GM18520 (cell line): Measurements from ENCODE around the gene SLC6A9.

Experiments used
- ATAC-seq: cut with Tn5 transposase; IDR thresholded peaks from one replicate; pipeline ENCODE4 v1.9.1; 2021; ENCODE audit not compliant: unreplicated experiment

SLC6A9 gene

DNA sequence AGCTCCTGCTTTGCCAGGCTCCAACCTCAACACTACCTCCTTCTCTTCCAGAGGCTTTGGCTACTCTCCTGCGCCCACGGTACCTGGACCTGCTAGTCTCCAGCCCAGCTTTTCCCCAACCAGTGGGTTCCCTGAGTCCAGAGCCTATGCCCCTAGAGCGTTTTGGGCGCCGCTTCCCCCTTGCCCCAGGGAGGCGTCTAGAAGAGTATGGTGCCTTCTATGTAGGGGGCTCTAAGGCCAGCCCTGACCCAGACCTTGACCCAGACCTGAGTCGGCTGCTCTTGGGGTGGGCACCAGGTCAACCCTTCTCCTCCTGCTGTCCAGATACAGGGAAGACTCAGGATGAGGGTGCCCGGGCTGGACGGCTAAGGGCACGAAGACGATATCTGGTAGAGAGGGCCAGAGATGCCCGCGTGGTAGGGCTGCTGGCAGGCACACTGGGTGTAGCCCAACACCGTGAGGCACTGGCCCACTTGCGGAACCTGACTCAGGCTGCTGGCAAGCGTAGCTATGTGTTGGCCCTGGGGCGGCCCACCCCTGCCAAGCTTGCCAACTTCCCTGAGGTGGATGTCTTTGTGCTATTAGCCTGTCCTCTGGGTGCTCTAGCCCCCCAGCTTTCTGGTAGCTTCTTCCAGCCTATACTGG lies 59.8 kb downstream of the SLC6A9 start:
- no peak for ATAC-seq

DNA sequence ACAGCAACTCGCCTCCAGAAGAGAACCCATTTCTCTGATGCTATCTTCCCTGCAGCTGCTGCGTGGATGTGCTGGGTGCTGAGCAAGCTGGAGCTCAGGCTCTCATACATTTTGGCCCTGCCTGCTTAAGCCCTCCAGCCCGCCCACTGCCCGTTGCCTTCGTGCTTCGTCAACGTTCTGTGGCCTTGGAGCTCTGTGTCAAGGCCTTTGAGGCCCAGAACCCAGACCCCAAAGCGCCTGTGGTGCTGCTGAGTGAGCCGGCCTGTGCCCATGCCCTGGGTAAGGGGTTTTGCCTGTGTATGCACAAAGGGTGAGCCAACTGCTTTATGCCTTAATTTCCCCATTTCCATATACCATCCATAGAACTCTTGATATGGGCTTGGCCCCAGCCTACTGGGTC lies 60.4 kb downstream of the SLC6A9 start:
- ATAC-seq = no peak

DNA sequence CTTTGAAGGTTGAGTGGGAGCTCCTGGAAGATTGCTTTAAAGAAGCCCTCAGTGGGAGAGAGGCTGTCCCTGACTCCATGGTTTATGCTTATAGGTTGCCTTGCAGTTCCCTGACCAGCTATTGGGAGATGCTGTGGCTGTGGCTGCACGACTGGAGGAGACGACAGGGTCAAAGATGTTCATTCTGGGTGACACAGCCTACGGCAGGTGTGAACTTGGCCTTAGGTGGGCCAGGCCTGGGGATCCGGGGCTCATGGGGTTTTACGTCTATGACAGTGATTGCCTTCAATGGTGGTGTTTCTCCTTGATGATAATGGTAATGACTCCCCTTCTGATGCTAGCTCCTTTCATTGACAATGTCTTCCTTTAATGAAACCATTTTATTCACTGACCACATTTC lies 60.8 kb downstream of the SLC6A9 start:
- ATAC-seq = no peak

DNA sequence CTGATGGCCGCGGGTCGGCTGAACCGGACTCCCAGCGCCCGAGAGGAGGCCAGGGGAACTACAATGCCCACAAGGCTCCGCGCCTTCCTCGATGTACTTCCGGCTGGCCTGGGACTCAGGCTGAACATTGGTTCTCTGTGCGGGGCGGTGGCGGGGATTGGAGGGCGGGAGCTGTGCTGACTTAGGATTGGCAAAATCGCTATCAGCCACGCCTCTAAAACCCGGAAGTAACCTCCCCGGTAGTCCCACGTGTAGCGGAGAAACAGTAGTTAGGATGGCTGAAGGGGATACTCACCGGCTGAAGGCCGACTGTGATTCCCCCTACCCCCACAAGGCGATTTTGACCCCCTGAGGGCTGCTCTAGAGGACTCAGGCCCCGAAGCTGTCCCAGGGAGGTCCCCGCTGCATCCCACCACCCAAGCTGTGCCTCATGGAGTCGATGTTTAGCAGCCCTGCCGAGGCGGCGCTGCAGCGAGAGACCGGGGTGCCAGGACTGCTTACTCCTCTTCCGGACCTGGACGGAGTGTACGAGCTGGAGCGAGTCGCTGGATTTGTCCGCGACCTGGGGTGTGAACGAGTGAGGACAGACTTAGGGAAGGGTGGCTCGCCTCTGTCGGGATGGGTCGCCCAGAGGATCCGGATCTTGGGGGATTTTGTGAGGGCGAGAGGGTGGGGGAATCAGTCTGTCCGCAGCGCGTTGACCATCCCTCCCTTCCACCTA lies 61.4 kb downstream of the SLC6A9 start, which contains the start of gene DPH2:
Gene DPH2 (plus strand): TSS at position 265 of the 721 bp plus-strand sequence. CDS start 166 bp downstream, at position 431.
- peak; percentile 59 for ATAC-seq

DNA sequence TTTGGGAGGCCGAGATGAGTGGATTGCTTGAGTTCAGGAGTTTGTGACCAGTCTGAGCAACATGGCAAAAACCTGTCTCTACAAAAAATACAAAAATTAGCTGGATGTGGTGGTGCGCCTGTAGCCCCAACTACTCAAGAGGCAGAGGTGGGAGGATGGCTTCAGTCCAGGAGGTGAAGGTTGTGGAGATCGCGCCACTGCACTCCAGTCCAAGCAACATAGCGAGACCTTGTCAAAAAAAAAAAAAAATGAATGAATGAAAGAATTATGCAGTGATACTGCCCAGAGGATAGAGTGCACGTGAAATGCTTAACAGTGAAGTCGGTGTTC lies 61.9 kb downstream of the SLC6A9 start:
- ATAC-seq = no peak

DNA sequence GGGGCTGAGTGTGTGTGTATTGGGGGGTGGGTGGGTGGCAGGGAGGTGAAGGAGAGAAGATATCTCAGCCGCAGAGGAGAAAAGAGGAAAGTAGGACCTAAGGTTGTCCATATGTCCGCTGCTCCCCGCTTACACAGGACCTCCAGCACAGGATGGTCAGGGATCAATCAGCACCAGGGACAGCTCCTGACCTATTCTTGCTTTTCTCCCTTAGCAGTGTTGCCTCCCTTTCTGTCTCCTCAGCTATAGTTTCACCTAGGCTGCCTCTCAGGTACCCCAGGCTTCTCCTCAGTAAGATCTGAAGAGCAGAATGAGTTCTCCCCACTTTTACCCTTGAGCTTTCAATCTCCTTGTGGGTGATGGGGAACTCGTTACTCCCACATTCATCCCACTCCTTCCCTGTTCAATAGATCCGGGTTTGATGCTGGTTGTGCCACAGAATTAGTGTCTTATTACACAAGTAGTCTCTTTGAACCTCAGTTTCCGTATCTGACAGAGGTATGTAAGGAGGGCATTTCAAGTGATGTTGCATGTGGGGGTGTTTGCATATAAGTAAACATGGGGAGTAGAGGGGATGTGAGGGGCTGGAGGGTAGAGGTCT lies 62.8 kb downstream of the SLC6A9 start:
- ATAC-seq = no peak

DNA sequence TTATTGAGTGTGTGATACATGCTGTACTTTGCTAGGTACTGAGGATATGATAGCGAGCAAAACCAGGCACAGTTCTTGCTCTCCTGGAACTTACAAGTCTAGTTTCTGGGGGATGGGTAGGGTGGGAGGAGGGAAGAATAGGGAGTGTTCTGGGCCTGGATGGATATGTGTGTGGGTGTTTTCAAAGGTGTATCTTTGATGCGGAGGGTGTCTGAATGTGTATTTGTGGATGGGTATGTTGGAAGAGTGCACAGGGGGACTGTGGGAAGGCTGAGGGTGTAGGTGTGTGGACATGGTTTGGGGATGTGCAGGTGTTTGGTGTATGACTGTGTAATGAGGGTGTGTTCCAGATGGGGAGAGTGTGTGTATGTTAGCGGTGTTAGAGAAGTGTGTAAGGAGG lies 65.9 kb downstream of the SLC6A9 start:
- ATAC-seq = no peak

DNA sequence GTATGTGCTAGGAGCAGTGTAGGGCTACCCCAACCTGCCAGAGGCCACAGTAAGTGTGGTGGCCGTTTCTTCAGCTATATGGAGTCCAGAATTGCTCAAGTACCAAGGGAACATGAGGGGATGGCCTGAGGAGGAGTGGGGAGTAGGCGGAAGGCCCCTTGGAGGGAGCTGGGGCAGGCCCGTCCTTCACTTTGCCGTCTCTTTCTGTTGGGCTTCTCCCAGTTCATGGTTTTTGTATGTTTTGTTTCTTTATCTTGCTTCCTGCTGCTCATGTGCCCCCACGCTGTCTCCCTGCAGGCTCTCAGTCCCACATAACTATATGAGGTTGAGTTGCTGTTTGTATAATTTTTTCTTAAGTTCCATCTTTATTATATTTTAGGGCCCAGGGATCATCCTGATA lies 67.4 kb downstream of the SLC6A9 start:
- no peak for ATAC-seq

DNA sequence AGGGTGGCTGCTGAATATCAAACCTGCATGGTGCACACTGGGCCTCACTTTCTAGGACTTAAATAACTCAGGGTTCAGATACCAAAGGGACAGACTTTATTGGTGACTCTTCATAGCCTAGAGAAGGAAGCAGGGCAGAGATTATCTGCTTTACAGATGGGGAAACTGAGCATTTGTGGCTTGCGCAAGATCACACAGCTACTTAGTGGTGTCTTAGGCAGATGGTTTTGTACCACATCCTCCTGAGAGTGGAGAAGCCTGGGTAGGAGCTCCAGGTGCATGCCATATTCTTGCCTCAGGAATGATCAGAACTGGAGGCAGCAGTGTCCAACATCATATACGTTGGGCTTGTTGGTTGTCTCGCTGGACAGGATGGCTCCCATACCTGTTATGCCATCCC lies 68.3 kb downstream of the SLC6A9 start:
- no peak for ATAC-seq

DNA sequence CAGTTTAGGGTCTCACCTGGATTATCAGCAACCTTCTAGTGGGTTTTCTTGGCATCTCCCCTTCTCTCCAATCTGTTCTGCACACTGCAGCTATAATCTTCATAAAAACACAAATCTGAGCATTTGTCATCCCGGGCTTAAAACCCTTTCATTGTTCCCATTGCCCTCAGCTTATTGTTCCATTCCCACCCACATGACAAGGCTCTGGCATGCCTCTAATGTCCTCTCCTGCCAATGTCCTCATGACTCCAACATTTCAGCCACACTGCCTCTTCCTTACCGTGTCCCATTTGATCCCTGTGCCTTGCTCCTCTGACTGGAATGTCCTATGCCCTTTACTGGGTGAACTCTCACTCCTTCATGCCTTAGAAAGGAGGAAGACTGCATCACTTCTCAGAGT lies 68.9 kb downstream of the SLC6A9 start:
- no peak for ATAC-seq

DNA sequence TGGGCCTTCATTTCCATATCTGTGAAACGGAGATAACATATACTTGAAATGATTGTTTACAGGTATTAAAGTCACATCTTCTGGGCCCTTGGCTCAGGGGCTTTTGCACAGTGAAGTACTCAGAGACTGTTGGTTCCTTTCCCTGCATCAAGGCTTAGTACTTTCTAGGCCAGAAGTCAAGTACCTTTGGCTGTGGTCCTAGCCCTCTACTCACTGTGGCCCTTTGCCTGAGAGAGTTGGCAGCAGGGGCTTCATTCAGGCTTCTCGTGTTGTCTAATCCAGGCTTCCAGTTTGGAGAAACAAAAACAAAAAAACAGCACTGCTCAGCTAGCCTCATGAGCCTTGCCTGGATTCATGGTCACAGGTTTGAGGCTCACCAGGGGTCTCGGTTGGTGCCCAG lies 69.6 kb downstream of the SLC6A9 start:
- no peak for ATAC-seq

DNA sequence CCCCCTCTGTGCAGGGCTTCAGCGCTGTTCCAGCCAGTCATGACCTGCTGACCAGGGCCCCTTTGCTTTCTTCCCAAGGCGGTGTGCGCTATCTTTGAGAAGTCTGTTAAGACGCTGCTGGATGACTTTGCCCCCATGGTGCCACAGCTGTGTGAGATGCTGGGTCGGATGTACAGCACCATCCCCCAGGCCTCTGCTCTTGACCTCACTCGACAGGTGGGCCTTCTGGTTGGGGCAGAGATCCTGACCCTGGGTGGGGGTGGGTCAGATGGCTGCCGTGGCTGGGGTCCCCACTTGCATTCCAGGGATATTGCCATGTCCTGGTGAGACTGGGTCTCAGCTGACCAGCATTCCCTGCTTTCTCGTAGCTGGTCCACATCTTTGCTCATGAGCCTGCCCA lies 70.5 kb downstream of the SLC6A9 start:
- ATAC-seq = no peak

DNA sequence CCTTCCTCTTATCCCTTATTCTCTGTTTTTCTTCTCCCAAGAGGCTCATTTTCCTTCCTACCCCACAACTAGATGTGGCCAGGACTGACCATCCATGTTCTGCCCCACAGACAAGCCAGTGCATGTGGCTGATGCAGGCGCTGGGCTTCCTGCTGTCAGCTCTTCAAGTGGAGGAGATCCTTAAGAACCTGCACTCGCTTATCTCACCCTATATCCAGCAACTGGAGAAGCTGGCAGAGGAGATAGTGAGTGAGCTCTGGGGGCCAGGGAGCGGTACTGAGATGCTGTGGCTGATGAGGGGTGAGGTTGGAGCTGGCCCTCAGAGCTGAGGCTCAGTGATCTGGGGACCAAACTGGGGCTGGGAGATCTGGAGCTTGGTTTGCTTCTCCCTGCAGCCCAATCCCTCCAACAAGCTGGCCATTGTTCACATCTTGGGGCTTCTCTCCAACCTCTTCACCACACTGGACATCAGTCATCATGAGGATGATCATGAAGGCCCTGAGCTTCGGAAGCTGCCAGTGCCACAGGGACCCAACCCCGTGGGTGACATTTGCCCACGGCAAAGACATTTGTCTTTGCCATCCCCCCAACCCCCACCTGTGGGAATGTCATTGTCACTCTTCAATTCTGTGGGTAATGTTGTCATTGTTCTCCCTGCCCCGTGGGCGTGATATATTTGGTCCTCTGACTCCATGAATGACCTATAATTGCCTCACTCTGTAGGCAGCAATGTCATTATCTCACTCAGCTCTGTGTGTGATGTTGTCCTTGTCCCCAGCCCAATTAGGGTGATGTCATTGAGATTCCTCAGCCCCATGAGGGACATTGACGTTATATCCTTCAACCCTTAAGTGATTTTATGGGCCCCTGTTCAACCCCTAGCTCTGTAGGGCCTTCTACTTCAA lies 72.7 kb downstream of the SLC6A9 start:
- no peak for ATAC-seq

DNA sequence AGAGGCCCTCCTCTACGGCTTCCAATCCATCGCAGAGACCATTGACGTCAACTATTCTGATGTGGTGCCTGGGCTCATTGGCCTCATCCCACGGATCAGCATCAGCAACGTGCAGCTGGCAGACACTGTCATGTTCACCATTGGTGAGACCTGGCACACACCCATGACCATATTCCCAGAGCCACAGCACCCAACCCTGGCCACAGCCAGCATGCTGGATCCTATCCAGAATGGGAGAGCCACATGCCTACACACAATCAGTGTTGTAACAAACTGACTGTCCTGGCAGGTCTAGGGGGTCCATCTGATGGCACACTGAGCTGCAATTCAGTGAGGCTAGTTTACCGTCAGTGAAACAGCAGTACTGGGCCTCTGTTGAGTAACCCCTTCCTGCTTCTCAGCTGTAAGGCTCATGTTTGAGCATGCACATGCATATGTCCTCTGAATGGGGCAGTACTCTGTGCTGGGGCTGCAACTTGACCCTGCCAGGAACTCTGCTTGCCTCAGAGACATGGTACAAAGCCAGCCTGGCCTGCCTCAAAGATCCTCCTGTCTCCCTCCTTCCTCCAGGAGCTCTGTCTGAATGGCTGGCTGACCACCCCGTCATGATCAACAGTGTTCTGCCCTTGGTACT lies 73.7 kb downstream of the SLC6A9 start:
- no peak for ATAC-seq

DNA sequence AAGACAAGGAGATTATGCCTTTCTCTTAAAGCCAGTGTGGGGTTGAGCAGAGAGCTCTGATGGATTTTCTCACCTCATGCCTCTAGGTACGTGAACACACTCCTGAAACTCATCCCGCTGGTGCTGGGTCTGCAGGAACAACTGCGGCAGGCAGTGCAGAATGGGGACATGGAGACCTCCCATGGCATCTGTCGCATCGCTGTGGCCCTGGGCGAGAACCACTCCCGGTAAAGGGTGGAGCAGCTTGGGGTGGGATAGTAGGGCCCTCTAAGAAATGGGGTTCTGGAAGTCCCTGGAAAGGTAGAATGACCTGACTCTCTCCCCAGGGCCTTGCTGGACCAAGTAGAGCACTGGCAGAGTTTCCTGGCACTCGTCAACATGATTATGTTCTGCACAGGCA lies 75.0 kb downstream of the SLC6A9 start:
- ATAC-seq = no peak

DNA sequence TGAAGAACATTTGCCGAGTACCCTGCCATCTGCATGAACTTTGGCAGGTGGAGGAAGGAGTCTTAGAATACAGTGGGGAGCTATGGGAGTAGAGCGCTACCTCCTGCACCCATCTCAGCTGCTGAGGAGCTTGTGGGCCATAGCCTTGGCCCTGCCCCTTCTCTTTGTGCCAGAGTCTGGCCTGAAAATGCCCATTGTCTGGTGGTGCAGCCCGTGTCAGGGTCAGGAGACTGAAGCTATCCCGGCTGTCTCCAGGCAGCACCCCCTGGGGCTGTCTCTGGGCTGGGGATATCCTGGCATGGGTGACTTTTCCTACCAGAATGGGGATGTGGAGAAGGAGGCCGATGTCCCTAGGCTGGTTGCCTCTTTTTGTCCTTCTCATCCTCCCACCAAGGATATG lies 77.2 kb downstream of the SLC6A9 start:
- ATAC-seq = no peak

DNA sequence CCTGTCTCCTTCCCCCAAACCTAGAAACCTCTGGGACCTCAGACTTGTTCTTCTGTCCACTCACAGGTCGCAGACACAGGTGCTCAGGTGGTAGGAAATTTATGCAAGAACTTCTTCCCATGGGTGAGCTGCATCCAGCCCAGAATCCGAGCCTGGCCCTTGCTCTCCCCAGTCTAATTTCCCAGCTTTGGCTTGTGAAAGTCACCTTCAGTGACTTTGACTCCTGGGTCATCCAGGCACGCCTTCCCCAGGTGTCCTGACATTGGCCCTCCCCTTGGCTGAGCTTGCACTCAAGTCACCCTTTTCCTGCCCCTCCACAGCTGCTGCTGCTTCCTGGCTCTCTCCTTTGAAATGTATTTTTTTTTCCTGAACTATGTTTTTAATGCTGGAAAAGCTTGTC lies 77.9 kb downstream of the SLC6A9 start:
- ATAC-seq = no peak

DNA sequence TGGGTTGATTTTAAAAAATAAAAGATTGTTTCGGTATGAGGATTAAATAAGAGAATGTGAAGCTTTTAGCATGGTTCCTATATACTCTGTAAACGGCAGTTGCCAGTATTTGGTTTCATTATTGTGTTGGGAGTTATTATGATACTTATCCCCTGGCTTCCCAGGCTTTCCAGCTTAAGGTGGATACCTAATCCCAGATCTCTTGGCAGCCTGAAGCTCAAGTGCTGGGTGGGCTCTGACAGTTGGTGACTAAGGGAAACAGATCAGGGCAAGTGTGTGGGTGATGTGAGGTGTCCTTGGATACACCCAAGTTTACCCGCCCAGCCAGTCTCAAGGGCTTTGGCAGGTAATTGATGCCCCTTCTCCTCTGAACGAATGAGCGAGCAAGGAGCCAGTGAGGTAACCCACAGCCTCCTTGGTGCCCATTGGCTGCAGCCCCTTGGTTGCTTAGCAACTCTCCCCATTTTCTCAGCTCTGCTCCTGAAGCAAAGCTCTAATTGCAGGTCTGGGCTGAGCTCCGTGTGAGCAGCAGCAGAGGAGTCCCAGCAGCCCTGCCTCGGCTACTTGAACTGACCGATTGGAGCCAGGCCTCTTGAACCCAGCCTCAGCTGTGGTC lies 78.4 kb downstream of the SLC6A9 start:
- ATAC-seq = no peak

DNA sequence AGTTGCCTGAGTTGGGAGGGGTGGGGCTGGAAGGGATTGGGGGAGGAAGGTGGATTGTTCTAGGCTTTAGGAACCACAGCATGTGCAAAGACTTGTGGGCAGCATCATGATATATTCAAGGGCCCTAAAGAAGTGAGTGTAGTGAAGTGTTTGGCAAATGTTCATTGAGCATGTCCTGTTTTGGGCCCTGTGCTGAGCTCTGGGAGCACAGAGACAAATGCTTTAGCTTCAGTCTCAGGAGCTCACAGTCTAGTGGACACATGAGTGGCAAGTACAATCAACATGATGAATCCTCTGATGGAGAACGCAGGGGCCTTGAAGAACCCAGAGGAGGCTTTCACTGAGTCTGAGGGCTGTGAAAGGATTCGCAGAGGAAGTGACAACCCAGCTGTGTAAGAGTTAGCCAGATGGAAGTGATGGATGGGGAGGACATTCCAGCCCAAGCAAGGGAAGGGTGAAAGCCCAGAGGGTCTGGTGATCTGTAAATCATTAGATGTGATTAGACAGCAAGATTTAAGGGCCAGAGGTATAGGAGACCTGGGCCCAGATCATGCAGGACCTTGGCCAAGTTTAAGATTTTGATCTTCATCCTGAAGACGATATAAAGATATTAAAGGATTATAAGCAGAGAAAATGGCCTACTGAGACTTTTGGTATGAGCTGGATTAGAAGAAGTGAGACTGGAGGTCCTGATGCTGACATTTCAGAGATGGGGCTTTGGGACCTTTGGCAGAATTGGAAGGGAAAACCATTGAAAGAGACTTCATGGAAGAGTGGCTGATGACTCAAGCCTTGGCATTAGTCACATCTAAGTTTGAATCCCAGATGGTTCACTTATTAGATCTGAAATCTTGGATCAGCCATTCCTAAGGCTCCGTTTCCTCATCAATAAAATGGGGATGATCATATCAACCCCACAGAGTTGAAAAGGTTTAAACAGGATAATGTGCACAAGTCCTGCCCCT lies 80.0 kb downstream of the SLC6A9 start:
- ATAC-seq = no peak
